ENCODE measurements around the gene ATCAY.

The ATCAY gene

GRCh38 chr19:3849787-3850186, 30.7 kb upstream of the ATCAY start:
- TF ChIP-seq MAX (IDR thresholded peaks at IDR 0.05), result no peak
- TF ChIP-seq NFIC (IDR thresholded peaks at IDR 0.05), result no peak
- TF ChIP-seq CEBPB (IDR thresholded peaks at IDR 0.05), result no peak
- no peak for TF ChIP-seq FOXM1 (IDR thresholded peaks at IDR 0.05; ENCODE audit: borderline replicate concordance, low read depth)
- no peak for TF ChIP-seq USF1 (IDR thresholded peaks at IDR 0.05)
- TF ChIP-seq YY1 (IDR thresholded peaks at IDR 0.05; ENCODE audit: low read depth), result no peak
- TF ChIP-seq EP300 (IDR thresholded peaks at IDR 0.05; ENCODE audit: borderline replicate concordance), result no peak
- no peak for TF ChIP-seq CREB1 (IDR thresholded peaks at IDR 0.05; ENCODE audit: low read depth)
- TF ChIP-seq REST (IDR thresholded peaks at IDR 0.05; ENCODE audit: low read depth), result no peak
- no peak for TF ChIP-seq ZBTB7A (IDR thresholded peaks at IDR 0.05; ENCODE audit: low read depth)
- TF ChIP-seq TEAD4 (IDR thresholded peaks at IDR 0.05), result no peak
- no peak for TF ChIP-seq RAD21 (IDR thresholded peaks at IDR 0.05; ENCODE audit: low read depth)
- TF ChIP-seq TAF1 (IDR thresholded peaks at IDR 0.05; ENCODE audit: low read depth), result no peak

GRCh38 chr19:3850320-3850972, 30.0 kb upstream of the ATCAY start:
- TF ChIP-seq TAF1 (IDR thresholded peaks at IDR 0.05; ENCODE audit: low read depth), result no peak

- TF ChIP-seq USF1 (IDR thresholded peaks at IDR 0.05), result 0 out of 2 replicates have a peak, but pooled peaks have one; percentile 18
- no peak for TF ChIP-seq FOXM1 (IDR thresholded peaks at IDR 0.05; ENCODE audit: borderline replicate concordance, low read depth)
- no peak for TF ChIP-seq YY1 (IDR thresholded peaks at IDR 0.05; ENCODE audit: low read depth)
- TF ChIP-seq CREB1 (IDR thresholded peaks at IDR 0.05; ENCODE audit: low read depth), result no peak
- TF ChIP-seq TAF1 (IDR thresholded peaks at IDR 0.05; ENCODE audit: low read depth), result no peak
- no peak for TF ChIP-seq EP300 (IDR thresholded peaks at IDR 0.05; ENCODE audit: borderline replicate concordance)
- no peak for TF ChIP-seq TCF12 (IDR thresholded peaks at IDR 0.05; ENCODE audit: low read depth)
- no peak for TF ChIP-seq TEAD4 (IDR thresholded peaks at IDR 0.05)
- no peak for TF ChIP-seq RAD21 (IDR thresholded peaks at IDR 0.05; ENCODE audit: low read depth)
- TF ChIP-seq NFIC (IDR thresholded peaks at IDR 0.05), result peak; percentile 46
- TF ChIP-seq ZBTB7A (IDR thresholded peaks at IDR 0.05; ENCODE audit: low read depth), result no peak
Measured at GRCh38 chr19:3851254-3852176, 29.0 kb upstream of the ATCAY start.

GRCh38 chr19:3852177-3852511, 28.3 kb upstream of the ATCAY start:
- TF ChIP-seq REST (IDR thresholded peaks at IDR 0.05; ENCODE audit: low read depth) (no peak), TCF12 (IDR thresholded peaks at IDR 0.05; ENCODE audit: low read depth) (no peak), FOXM1 (IDR thresholded peaks at IDR 0.05; ENCODE audit: borderline replicate concordance, low read depth) (no peak)

- TF ChIP-seq EGR1 (IDR thresholded peaks at IDR 0.05), result no peak
- TF ChIP-seq RAD21 (IDR thresholded peaks at IDR 0.05; ENCODE audit: low read depth), result peak; percentile 81
Measured at GRCh38 chr19:3852614-3853254, 27.8 kb upstream of the ATCAY start.

GRCh38 chr19:3855320-3855719, 25.2 kb upstream of the ATCAY start:
- TF ChIP-seq CREB1 (IDR thresholded peaks at IDR 0.05; ENCODE audit: low read depth) (no peak), YY1 (IDR thresholded peaks at IDR 0.05; ENCODE audit: low read depth) (no peak), NFIC (IDR thresholded peaks at IDR 0.05) (no peak), ZBTB7A (IDR thresholded peaks at IDR 0.05; ENCODE audit: low read depth) (no peak), EP300 (IDR thresholded peaks at IDR 0.05; ENCODE audit: borderline replicate concordance) (no peak), EGR1 (IDR thresholded peaks at IDR 0.05) (no peak), FOXM1 (IDR thresholded peaks at IDR 0.05; ENCODE audit: borderline replicate concordance, low read depth) (no peak), TAF1 (IDR thresholded peaks at IDR 0.05; ENCODE audit: low read depth) (no peak), USF1 (IDR thresholded peaks at IDR 0.05) (no peak), CEBPB (IDR thresholded peaks at IDR 0.05) (no peak), RAD21 (IDR thresholded peaks at IDR 0.05; ENCODE audit: low read depth) (no peak), TCF12 (IDR thresholded peaks at IDR 0.05; ENCODE audit: low read depth) (no peak), MAX (IDR thresholded peaks at IDR 0.05) (no peak), TEAD4 (IDR thresholded peaks at IDR 0.05) (no peak), REST (IDR thresholded peaks at IDR 0.05; ENCODE audit: low read depth) (no peak)
